ENCODE results near the gene TNFRSF25. TPM values are rescaled to one million over a fixed set of nuclear protein-coding genes. Genes with fewer than 3 reads are reported as not detected.
"Not testable (repeated sequence)": the region's sequence is repeated elsewhere in the genome, so short reads cannot be mapped to it uniquely, and the experiment has no call there.

TNFRSF25 gene
- total and polyA plus RNA-seq, 8 donors: 0.98 to 26.7 (median 2.6) TPM

DNA sequence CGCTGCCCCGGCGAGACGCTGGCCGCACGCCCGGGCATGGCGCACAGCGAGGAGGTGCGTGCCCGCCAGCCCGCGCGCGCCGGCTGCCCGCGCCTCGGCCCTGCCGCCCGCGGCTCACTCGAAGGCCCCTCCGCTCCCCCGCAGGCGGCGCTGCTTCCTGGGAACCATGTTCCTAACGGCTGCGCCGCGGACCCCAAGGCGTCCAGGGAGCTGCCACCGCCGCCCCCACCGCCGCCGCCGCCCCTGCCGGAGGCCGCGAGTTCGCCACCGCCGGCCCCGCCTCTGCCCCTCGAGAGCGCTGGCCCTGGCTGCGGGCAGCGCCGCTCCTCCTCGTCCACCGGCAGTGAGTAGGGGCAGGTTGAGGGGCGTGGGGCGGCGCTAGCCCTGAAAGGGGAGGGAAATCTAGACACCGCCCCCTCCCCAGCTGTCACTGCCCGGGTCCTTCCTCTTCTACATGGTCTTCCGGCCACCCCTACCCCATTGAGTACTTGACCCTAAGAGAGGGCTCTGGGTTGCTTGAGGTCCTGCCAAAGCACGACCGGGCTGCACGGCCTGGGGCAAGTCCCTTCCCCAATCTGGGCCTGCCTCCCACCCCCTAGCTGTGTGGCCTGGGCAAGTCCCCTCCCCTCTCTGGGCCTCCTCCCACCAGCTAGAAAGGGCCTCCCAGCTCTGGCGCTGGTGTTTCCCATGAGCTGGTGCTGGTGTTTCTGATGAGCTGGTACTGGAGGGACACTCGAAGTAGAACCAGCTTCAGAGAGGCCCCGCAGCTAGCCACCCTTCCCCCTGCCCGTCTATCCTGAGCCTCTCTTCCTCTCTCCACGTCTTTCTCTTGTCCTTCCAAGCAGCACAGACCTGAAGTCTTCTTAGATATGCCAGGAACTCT is 17.0 kb downstream of the TNFRSF25 start:
- Histone ChIP-seq H3K36me3 (no peaks in the 10 kb centered on the region), H3K4me1 (peaks cover 0 to 3% (median 0%) of the 10 kb centered on the region in 3 donors), H3K9me3 (no peaks in the 10 kb centered on the region), H3K27me3 (peaks cover 0 to 4% (median 0%) of the 10 kb centered on the region in 4 donors), H3K4me3 (no peak overlapping the region), H3K27ac (no peak overlapping the region)
- WGBS, 2 donors: 29 to 30% methylated on average over 49 to 65 of the region's 66 CpGs
- TF ChIP-seq, protein P1, sequence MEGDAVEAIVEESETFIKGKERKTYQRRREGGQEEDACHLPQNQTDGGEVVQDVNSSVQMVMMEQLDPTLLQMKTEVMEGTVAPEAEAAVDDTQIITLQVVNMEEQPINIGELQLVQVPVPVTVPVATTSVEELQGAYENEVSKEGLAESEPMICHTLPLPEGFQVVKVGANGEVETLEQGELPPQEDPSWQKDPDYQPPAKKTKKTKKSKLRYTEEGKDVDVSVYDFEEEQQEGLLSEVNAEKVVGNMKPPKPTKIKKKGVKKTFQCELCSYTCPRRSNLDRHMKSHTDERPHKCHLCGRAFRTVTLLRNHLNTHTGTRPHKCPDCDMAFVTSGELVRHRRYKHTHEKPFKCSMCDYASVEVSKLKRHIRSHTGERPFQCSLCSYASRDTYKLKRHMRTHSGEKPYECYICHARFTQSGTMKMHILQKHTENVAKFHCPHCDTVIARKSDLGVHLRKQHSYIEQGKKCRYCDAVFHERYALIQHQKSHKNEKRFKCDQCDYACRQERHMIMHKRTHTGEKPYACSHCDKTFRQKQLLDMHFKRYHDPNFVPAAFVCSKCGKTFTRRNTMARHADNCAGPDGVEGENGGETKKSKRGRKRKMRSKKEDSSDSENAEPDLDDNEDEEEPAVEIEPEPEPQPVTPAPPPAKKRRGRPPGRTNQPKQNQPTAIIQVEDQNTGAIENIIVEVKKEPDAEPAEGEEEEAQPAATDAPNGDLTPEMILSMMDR (IDR thresholded peaks at IDR 0.05): no peak
- FAIRE-seq: no peak
- no peak for DNase-seq
- ATAC-seq: peak in 3 of 4 donors; percentile 21 to 26 (median 24)
- intact Hi-C loops (cut with DNase I): no loop called here

DNA sequence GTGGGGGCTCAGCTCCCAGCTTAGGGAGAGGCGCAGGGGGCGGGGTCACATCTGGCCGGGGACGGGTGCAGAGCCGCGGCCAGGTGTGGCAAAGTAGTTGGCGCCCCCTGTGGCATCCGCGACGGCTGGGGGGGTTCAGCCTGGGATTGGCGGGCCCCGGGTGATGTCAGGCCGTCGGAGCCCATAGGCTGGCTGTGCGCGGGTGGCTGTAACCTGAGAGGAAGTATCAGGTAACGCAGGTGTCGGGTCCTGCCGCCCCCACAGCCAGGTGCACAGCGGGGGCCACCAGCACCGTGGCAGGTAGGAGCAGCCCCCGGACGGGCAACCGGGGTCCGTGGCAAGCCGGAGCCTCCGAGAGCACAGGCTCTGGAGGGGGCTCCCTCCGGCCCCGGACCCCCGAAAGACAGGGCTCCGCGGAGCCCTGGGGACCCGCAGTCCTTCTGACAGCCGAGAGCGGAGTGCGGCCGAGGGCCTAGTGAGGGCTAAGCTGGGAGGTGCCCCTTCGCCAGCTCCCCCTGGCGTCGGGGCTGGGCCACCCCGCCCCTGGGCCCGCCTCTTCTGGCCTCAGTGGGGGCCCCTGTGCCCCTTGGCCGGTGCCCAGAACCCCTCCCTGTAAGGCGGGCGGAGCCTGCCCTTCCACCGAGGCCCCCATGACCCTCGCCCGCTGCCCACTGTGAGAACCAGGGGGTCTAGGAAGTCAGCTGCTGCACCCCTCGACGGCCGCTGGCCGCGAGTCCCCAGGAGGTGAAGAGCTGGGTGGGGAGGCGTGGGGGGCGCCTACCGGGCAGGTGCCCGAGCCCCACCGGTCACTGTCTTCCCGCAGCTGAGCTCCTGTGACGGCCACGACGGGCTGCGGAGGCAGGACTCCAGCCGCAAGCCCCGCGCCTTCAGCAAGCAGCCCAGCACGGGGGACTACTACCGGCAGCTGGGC is 17.9 kb downstream of the TNFRSF25 start:
- Histone ChIP-seq H3K27me3 (no peaks in the 10 kb centered on the region), H3K9me3 (no peaks in the 10 kb centered on the region), H3K36me3 (no peaks in the 10 kb centered on the region), H3K27ac (no peak overlapping the region), H3K4me3 (peak overlapping the region in 1 of 4 donors; percentile 31), H3K4me1 (peaks cover 0 to 3% (median 0%) of the 10 kb centered on the region in 3 donors)
- intact Hi-C loops (cut with DNase I): no loop called here
- ATAC-seq (peak in 3 of 4 donors; percentile 22 to 44 (median 27)), FAIRE-seq (no peak), DNase-seq (no peak)
- WGBS, 2 donors: 5 to 7% methylated on average over 59 to 68 of the region's 68 CpGs
- TF ChIP-seq, protein P1 (IDR thresholded peaks at IDR 0.05): no peak

DNA sequence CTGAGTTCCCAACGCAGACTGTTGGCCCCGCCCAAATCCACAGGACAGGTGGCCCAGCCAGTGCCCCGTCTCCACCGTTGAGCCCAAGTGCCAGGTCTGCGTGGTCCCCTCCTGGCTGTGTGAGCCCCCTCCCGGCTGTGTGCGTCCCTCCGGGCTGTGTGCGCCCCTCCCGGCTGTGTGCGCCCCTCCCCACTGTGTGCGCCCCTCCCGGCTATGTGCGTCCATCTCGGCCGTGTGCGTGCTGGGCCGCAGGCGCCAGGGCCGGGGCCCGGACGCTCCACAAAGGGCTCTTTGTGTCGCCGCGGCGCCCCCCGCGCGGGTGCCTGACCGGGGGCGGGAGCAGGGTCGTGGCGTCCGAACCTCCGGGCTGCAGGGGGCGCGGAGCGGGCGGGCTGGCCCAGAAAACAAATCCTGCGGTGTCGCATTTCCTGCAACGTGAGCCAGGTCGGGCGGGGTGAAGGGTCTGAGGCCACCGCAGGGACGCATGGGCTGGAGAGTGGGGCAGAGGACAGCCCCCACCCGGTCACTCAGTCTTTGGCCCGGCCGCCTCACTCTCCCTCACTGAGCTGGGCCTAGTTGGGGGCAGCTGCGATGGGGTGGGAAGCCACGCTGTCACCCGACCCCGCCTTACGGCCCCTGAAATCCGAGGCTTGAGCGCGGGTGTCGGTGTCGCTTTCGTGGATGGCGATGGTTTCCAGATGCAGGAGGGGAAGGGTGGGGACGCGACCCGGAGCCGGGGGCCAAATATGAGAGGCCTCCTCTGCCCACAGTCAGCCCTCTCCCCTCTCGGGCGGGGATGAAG is 18.8 kb downstream of the TNFRSF25 start:
- FAIRE-seq: no peak
- H3K36me3 ChIP-seq: no peaks in the 10 kb centered on the region
- intact Hi-C loops (cut with DNase I): no loop called here
- H3K9me3 ChIP-seq: no peaks in the 10 kb centered on the region
- ATAC-seq: peak in 3 of 4 donors; percentile 3 to 11 (median 9)
- TF ChIP-seq, protein P1 (IDR thresholded peaks at IDR 0.05): no peak
- WGBS, 2 donors: 11 to 12% methylated on average over 53 to 67 of the region's 67 CpGs
- H3K27me3 ChIP-seq: no peaks in the 10 kb centered on the region
- H3K4me1 ChIP-seq: peaks cover 0 to 3% (median 0%) of the 10 kb centered on the region in 3 donors
- DNase-seq: peak in 1 of 6 donors; percentile 33
- no peak overlapping the region for H3K27ac ChIP-seq
- peak overlapping the region in 1 of 4 donors; percentile 31 for H3K4me3 ChIP-seq

DNA sequence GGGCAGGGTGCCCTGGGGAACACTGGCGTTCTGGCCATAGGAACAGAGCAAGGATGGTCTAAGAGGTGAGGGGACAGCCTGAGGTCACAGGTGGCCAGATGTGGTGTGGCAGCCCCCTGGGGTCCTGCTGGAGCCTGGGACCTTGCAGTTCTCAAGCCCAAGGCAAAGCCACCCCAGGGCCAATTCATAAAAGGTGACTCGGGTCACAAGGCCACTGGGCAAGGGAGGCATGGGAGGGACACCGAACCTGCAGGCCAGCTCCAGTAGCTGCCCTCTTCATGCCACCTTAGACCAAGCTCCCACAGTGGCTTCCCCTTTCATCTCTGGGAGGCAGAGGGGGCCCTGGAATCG is 19.3 kb downstream of the TNFRSF25 start:
- no peaks in the 10 kb centered on the region for H3K36me3 ChIP-seq
- 66 to 69% methylated on average over 4 of the region's 4 CpGs for WGBS, 2 donors
- TF ChIP-seq, protein P1 (IDR thresholded peaks at IDR 0.05): no peak
- H3K9me3 ChIP-seq: no peaks in the 10 kb centered on the region
- no peaks in the 10 kb centered on the region for H3K27me3 ChIP-seq
- no peak for ATAC-seq
- intact Hi-C loops (cut with DNase I): no loop called here
- no peak for DNase-seq
- FAIRE-seq: no peak
- H3K27ac ChIP-seq: no peak overlapping the region
- peaks cover 0 to 3% (median 0%) of the 10 kb centered on the region in 3 donors for H3K4me1 ChIP-seq
- no peak overlapping the region for H3K4me3 ChIP-seq

DNA sequence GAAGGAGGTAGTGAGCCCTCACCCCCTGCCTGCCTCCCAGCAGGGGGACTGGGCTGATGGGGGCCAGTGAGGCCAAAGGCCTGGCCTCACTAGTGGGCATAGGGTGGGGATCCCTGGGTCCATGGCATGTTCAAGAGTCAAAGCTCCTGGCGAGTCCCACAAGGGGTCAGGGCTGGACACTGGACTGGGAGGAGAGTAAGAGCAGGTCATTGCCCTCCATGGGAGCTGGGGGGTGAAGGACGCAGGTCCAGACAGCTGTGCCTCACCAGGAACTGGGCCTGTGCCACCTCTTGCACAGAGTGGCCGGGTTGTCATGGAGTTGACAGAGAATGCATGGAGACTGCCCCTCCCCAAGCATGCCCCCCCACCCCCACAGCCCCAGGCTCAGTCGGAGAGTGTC is 20.0 kb downstream of the TNFRSF25 start:
- not testable (repeated sequence) for FAIRE-seq, ATAC-seq
- 63 to 70% methylated on average over 3 to 4 of the region's 4 CpGs for WGBS, 2 donors

More for the DNA sequence above, 20.0 kb downstream of the TNFRSF25 start:
- intact Hi-C loops (cut with DNase I); H3K4me3 ChIP-seq; H3K27me3 ChIP-seq; H3K9me3 ChIP-seq; H3K36me3 ChIP-seq; H3K4me1 ChIP-seq; H3K27ac ChIP-seq: not testable (repeated sequence)
- peak in 1 of 6 donors; percentile 8 for DNase-seq

Data from pancreas (tissue), 10 donors.